SK-N-SH treated with all-trans-retinoic acid at 6 μM for 48 hours (cell line): ENCODE measurements around the gene RHCG.

Source experiments
- ATAC-seq: fragments of 200-7000 bp; cut with Tn5 transposase; 3 replicates; pipeline ENCODE4 v1.9.1; 2020; ENCODE audit warnings: mild to moderate bottlenecking, moderate library complexity
- ARNTL ChIP-seq: fragments of 450-650 bp; formaldehyde crosslinking; IDR thresholded peaks from 2 replicates; pipeline ENCODE4 v1.5.0; 2020; ENCODE audit warnings: low read depth, mild to moderate bottlenecking, moderate library complexity, borderline replicate concordance
- CSRNP3 ChIP-seq: fragments of 250-450 bp; sonication (Bioruptor Pico); IDR thresholded peaks from 2 replicates; pipeline ENCODE4 v1.5.1; 2021; ENCODE audit warnings: mild to moderate bottlenecking, moderate library complexity
- ESRRG ChIP-seq: fragments of 250-450 bp; sonication (Bioruptor Pico); IDR thresholded peaks from 2 replicates; pipeline ENCODE4 v1.6.1; 2021; ENCODE audit warnings: mild to moderate bottlenecking
- GLIS3 ChIP-seq: fragments of 250-450 bp; sonication (Bioruptor Pico); IDR thresholded peaks from 2 replicates; pipeline ENCODE4 v1.5.0; 2020; ENCODE audit warnings: mild to moderate bottlenecking, moderate library complexity
- ISL1 ChIP-seq: fragments of 250-450 bp; sonication (Bioruptor Pico); IDR thresholded peaks from 2 replicates; pipeline ENCODE4 v2.1.2; 2022; ENCODE audit warnings: mild to moderate bottlenecking, moderate library complexity
- OSR1 ChIP-seq: fragments of 250-450 bp; sonication (Bioruptor Pico); IDR thresholded peaks from 2 replicates; pipeline ENCODE4 v1.8.0; 2022; ENCODE audit warnings: moderate library complexity, mild to moderate bottlenecking, inconsistent platforms
- POU6F1 ChIP-seq: fragments of 250-450 bp; sonication (Bioruptor Pico); IDR thresholded peaks from 2 replicates; pipeline ENCODE4 v1.8.0; 2021; ENCODE audit warnings: low read depth, mild to moderate bottlenecking, moderate library complexity, borderline replicate concordance
- PPARA ChIP-seq: fragments of 250-450 bp; sonication (Bioruptor Pico); IDR thresholded peaks from 2 replicates; pipeline ENCODE4 v1.5.0; 2020; ENCODE audit warnings: mild to moderate bottlenecking, borderline replicate concordance
- RARB ChIP-seq: fragments of 250-450 bp; sonication (Bioruptor Pico); IDR thresholded peaks from 2 replicates; pipeline ENCODE4 v1.8.0; 2021; ENCODE audit warnings: mild to moderate bottlenecking, moderate library complexity
- SNAI2 ChIP-seq: fragments of 250-450 bp; sonication (Bioruptor Pico); IDR thresholded peaks from 2 replicates; pipeline ENCODE4 v1.5.0; 2020; ENCODE audit warnings: mild to moderate bottlenecking, moderate library complexity
- TCF4 ChIP-seq: fragments of 250-450 bp; sonication (Bioruptor Pico); IDR thresholded peaks from 2 replicates; pipeline ENCODE4 v1.8.0; 2021; ENCODE audit warnings: mild to moderate bottlenecking, moderate library complexity, borderline replicate concordance
- TOX ChIP-seq: fragments of 250-450 bp; sonication (Bioruptor Pico); IDR thresholded peaks from 2 replicates; pipeline ENCODE4 v1.8.0; 2021; ENCODE audit warnings: mild to moderate bottlenecking, moderate library complexity, borderline replicate concordance
- ZC3H10 ChIP-seq: fragments of 250-450 bp; sonication (Bioruptor Pico); IDR thresholded peaks from 2 replicates; pipeline ENCODE4 v1.5.1; 2021; ENCODE audit warnings: mild to moderate bottlenecking, moderate library complexity
- ZFP3 ChIP-seq: fragments of 250-450 bp; sonication (Bioruptor Pico); IDR thresholded peaks from 2 replicates; pipeline ENCODE4 v1.5.0; 2020; ENCODE audit warnings: mild to moderate bottlenecking, moderate library complexity
- ZFP30 ChIP-seq: fragments of 450-650 bp; formaldehyde crosslinking; IDR thresholded peaks from 2 replicates; pipeline ENCODE4 v1.5.0; 2022; ENCODE audit warnings: mild to moderate bottlenecking, moderate library complexity
- ZNF565 ChIP-seq: fragments of 450-650 bp; formaldehyde crosslinking; conservative IDR thresholded peaks from 2 replicates; pipeline ENCODE4 v1.5.0; 2020; ENCODE audit warnings: low read depth, mild to moderate bottlenecking, moderate library complexity
- ZNF70 ChIP-seq: fragments of 450-650 bp; formaldehyde crosslinking; IDR thresholded peaks from 2 replicates; pipeline ENCODE4 v1.5.0; 2020; ENCODE audit warnings: mild to moderate bottlenecking, moderate library complexity
- ZNF8 ChIP-seq: fragments of 450-650 bp; formaldehyde crosslinking; IDR thresholded peaks from 2 replicates; pipeline ENCODE4 v1.5.0; 2020; ENCODE audit warnings: mild to moderate bottlenecking, moderate library complexity
- TF ChIP-seq, protein P1 (sequence below): fragments of 250-450 bp; sonication (Bioruptor Pico); IDR thresholded peaks from 2 replicates; pipeline ENCODE4 v1.5.0; 2020; ENCODE audit warnings: mild to moderate bottlenecking, moderate library complexity
- TF ChIP-seq, protein P2 (sequence below): fragments of 250-450 bp; sonication (Bioruptor Pico); IDR thresholded peaks from 2 replicates; pipeline ENCODE4 v1.5.1; 2020; ENCODE audit warnings: low read depth, mild to moderate bottlenecking, moderate library complexity
- TF ChIP-seq, protein P3 (sequence below): fragments of 250-450 bp; sonication (Bioruptor Pico); IDR thresholded peaks from 2 replicates; pipeline ENCODE4 v1.8.0; 2020; ENCODE audit warnings: mild to moderate bottlenecking, moderate library complexity, borderline replicate concordance

The RHCG gene

DNA sequence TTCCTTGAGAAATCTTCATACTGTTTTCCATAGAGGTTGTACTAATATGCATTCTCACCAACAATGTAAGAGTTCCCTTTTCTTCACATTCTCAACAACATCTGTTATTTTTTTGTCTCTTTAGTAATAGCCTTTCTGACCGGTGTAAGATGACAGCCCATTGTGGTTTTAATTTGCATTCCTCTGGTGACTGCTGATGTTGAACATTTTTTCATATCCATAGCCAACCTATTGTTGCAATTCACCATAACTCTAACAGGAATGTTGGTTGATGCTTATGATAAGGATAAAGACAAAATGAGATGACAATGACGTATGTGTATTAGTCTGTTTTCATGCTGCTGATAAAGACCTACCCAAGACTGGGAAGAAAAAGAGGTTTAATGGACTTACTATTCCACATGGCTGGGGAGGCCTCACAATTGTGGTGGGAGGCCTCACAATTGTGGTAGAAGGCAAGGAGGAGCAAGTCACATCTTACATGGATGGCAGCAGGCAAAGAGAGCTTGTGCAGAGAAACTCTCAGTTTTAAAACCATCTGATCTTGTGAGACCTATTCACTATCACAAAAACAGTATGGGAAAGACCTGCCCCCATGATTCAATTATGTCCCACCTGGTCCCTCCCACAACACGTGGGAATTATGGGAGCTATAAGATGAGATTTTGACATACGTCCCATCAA, 37.6 kb upstream of the RHCG start (continued):
- TF ChIP-seq, protein P1, sequence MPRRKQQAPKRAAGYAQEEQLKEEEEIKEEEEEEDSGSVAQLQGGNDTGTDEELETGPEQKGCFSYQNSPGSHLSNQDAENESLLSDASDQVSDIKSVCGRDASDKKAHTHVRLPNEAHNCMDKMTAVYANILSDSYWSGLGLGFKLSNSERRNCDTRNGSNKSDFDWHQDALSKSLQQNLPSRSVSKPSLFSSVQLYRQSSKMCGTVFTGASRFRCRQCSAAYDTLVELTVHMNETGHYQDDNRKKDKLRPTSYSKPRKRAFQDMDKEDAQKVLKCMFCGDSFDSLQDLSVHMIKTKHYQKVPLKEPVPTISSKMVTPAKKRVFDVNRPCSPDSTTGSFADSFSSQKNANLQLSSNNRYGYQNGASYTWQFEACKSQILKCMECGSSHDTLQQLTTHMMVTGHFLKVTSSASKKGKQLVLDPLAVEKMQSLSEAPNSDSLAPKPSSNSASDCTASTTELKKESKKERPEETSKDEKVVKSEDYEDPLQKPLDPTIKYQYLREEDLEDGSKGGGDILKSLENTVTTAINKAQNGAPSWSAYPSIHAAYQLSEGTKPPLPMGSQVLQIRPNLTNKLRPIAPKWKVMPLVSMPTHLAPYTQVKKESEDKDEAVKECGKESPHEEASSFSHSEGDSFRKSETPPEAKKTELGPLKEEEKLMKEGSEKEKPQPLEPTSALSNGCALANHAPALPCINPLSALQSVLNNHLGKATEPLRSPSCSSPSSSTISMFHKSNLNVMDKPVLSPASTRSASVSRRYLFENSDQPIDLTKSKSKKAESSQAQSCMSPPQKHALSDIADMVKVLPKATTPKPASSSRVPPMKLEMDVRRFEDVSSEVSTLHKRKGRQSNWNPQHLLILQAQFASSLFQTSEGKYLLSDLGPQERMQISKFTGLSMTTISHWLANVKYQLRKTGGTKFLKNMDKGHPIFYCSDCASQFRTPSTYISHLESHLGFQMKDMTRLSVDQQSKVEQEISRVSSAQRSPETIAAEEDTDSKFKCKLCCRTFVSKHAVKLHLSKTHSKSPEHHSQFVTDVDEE, result no peak
- TF ChIP-seq ARNTL (CRISPR knock-in tag), result no peak
- TF ChIP-seq TOX (CRISPR knock-in tag), result no peak
- TF ChIP-seq RARB (CRISPR knock-in tag), result no peak
- no peak for TF ChIP-seq ESRRG (CRISPR knock-in tag)
- TF ChIP-seq, protein P2, sequence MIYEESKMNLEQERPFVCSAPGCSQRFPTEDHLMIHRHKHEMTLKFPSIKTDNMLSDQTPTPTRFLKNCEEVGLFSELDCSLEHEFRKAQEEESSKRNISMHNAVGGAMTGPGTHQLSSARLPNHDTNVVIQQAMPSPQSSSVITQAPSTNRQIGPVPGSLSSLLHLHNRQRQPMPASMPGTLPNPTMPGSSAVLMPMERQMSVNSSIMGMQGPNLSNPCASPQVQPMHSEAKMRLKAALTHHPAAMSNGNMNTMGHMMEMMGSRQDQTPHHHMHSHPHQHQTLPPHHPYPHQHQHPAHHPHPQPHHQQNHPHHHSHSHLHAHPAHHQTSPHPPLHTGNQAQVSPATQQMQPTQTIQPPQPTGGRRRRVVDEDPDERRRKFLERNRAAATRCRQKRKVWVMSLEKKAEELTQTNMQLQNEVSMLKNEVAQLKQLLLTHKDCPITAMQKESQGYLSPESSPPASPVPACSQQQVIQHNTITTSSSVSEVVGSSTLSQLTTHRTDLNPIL (CRISPR knock-in tag), result no peak
- TF ChIP-seq GLIS3 (CRISPR knock-in tag), result no peak

- ATAC-seq, result peak; percentile 25; the same call in 2 of the 3 replicates
- TF ChIP-seq ZNF565 (CRISPR knock-in tag) (no peak), ZC3H10 (CRISPR knock-in tag) (no peak), SNAI2 (no peak)
Measured at GRCh38 chr15:89531796-89532537, 35.6 kb upstream of the RHCG start.

- no peak for ATAC-seq
- TF ChIP-seq ZFP30 (CRISPR knock-in tag), result no peak
- TF ChIP-seq, protein P3, sequence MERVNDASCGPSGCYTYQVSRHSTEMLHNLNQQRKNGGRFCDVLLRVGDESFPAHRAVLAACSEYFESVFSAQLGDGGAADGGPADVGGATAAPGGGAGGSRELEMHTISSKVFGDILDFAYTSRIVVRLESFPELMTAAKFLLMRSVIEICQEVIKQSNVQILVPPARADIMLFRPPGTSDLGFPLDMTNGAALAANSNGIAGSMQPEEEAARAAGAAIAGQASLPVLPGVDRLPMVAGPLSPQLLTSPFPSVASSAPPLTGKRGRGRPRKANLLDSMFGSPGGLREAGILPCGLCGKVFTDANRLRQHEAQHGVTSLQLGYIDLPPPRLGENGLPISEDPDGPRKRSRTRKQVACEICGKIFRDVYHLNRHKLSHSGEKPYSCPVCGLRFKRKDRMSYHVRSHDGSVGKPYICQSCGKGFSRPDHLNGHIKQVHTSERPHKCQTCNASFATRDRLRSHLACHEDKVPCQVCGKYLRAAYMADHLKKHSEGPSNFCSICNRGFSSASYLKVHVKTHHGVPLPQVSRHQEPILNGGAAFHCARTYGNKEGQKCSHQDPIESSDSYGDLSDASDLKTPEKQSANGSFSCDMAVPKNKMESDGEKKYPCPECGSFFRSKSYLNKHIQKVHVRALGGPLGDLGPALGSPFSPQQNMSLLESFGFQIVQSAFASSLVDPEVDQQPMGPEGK, result no peak
- TF ChIP-seq GLIS3 (CRISPR knock-in tag), result no peak
- no peak for TF ChIP-seq POU6F1 (CRISPR knock-in tag)
- TF ChIP-seq ZFP3, result no peak
- TF ChIP-seq ZNF8 (CRISPR knock-in tag), result no peak
- no peak for TF ChIP-seq OSR1 (CRISPR knock-in tag)
- TF ChIP-seq ESRRG (CRISPR knock-in tag), result no peak
- no peak for TF ChIP-seq CSRNP3 (CRISPR knock-in tag)
- TF ChIP-seq PPARA (CRISPR knock-in tag), result no peak
- no peak for TF ChIP-seq ARNTL (CRISPR knock-in tag)
- TF ChIP-seq, protein P1, result no peak
- TF ChIP-seq ZC3H10 (CRISPR knock-in tag), result no peak
- TF ChIP-seq ISL1, result no peak
- TF ChIP-seq SNAI2, result no peak
- TF ChIP-seq TCF4 (CRISPR knock-in tag), result no peak
- TF ChIP-seq, protein P2 (CRISPR knock-in tag), result no peak
- no peak for TF ChIP-seq ZNF70 (CRISPR knock-in tag)
Measured at GRCh38 chr15:89530976-89531375, 34.6 kb upstream of the RHCG start.
